ENCODE data around the gene SCUBE3.

SCUBE3 gene

GRCh38 chr6:35242486-35242885, 28.7 kb downstream of the SCUBE3 start:
- ATAC-seq, result no peak
- TF ChIP-seq GLIS3 (CRISPR knock-in tag; IDR thresholded peaks at IDR 0.05) (no peak), CREB5 (CRISPR knock-in tag; IDR thresholded peaks at IDR 0.05; ENCODE audit: low read depth) (no peak), TOX (CRISPR knock-in tag; IDR thresholded peaks at IDR 0.05; ENCODE audit: borderline replicate concordance) (no peak), BACH2 (CRISPR knock-in tag; IDR thresholded peaks at IDR 0.05; ENCODE audit: borderline replicate concordance) (no peak)

GRCh38 chr6:35242906-35243305, 29.1 kb downstream of the SCUBE3 start:
- no peak for TF ChIP-seq POU6F1 (CRISPR knock-in tag; IDR thresholded peaks at IDR 0.05; ENCODE audit: borderline replicate concordance, low read depth)
- TF ChIP-seq OSR1 (CRISPR knock-in tag; IDR thresholded peaks at IDR 0.05), result no peak
- no peak for TF ChIP-seq ZNF70 (CRISPR knock-in tag; IDR thresholded peaks at IDR 0.05)
- TF ChIP-seq ZNF565 (CRISPR knock-in tag; conservative IDR thresholded peaks at IDR 0.05; ENCODE audit: low read depth), result no peak
- no peak for ATAC-seq

- no peak for TF ChIP-seq ZC3H10 (CRISPR knock-in tag; IDR thresholded peaks at IDR 0.05)
- no peak for TF ChIP-seq ZFP3 (CRISPR knock-in tag; IDR thresholded peaks at IDR 0.05)
- no peak for TF ChIP-seq PPARA (CRISPR knock-in tag; IDR thresholded peaks at IDR 0.05; ENCODE audit: borderline replicate concordance)
- TF ChIP-seq ZFP30 (CRISPR knock-in tag; IDR thresholded peaks at IDR 0.05), result no peak
- no peak for TF ChIP-seq BACH2 (CRISPR knock-in tag; IDR thresholded peaks at IDR 0.05; ENCODE audit: borderline replicate concordance)
- TF ChIP-seq SNAI2 (CRISPR knock-in tag; IDR thresholded peaks at IDR 0.05), result no peak
- TF ChIP-seq ISL1 (CRISPR knock-in tag; IDR thresholded peaks at IDR 0.05), result no peak
- no peak for TF ChIP-seq TOX (CRISPR knock-in tag; IDR thresholded peaks at IDR 0.05; ENCODE audit: borderline replicate concordance)
- no peak for TF ChIP-seq ZNF8 (CRISPR knock-in tag; IDR thresholded peaks at IDR 0.05)
- TF ChIP-seq ZNF70 (CRISPR knock-in tag; IDR thresholded peaks at IDR 0.05), result no peak
- TF ChIP-seq CREB5 (CRISPR knock-in tag; IDR thresholded peaks at IDR 0.05; ENCODE audit: low read depth), result no peak
- TF ChIP-seq OSR1 (CRISPR knock-in tag; IDR thresholded peaks at IDR 0.05), result no peak
- no peak for TF ChIP-seq POU6F1 (CRISPR knock-in tag; IDR thresholded peaks at IDR 0.05; ENCODE audit: borderline replicate concordance, low read depth)
- no peak for TF ChIP-seq TSHZ2 (CRISPR knock-in tag; IDR thresholded peaks at IDR 0.05)
- TF ChIP-seq PATZ1 (CRISPR knock-in tag; IDR thresholded peaks at IDR 0.05; ENCODE audit: borderline replicate concordance), result no peak
- no peak for TF ChIP-seq ESRRG (CRISPR knock-in tag; IDR thresholded peaks at IDR 0.05)
- TF ChIP-seq CSDC2 (CRISPR knock-in tag; IDR thresholded peaks at IDR 0.05), result no peak
- no peak for TF ChIP-seq ARNTL (CRISPR knock-in tag; IDR thresholded peaks at IDR 0.05; ENCODE audit: borderline replicate concordance, low read depth)
- no peak for TF ChIP-seq TCF4 (CRISPR knock-in tag; IDR thresholded peaks at IDR 0.05; ENCODE audit: borderline replicate concordance)
- TF ChIP-seq GLIS3 (CRISPR knock-in tag; IDR thresholded peaks at IDR 0.05), result no peak
- no peak for ATAC-seq
Measured at GRCh38 chr6:35243386-35243958, 29.7 kb downstream of the SCUBE3 start.

All from SK-N-SH treated with all-trans-retinoic acid at 6 μM for 48 hours (cell line).